ENCODE measurements around the gene MMS22L.

MMS22L gene, protein sequence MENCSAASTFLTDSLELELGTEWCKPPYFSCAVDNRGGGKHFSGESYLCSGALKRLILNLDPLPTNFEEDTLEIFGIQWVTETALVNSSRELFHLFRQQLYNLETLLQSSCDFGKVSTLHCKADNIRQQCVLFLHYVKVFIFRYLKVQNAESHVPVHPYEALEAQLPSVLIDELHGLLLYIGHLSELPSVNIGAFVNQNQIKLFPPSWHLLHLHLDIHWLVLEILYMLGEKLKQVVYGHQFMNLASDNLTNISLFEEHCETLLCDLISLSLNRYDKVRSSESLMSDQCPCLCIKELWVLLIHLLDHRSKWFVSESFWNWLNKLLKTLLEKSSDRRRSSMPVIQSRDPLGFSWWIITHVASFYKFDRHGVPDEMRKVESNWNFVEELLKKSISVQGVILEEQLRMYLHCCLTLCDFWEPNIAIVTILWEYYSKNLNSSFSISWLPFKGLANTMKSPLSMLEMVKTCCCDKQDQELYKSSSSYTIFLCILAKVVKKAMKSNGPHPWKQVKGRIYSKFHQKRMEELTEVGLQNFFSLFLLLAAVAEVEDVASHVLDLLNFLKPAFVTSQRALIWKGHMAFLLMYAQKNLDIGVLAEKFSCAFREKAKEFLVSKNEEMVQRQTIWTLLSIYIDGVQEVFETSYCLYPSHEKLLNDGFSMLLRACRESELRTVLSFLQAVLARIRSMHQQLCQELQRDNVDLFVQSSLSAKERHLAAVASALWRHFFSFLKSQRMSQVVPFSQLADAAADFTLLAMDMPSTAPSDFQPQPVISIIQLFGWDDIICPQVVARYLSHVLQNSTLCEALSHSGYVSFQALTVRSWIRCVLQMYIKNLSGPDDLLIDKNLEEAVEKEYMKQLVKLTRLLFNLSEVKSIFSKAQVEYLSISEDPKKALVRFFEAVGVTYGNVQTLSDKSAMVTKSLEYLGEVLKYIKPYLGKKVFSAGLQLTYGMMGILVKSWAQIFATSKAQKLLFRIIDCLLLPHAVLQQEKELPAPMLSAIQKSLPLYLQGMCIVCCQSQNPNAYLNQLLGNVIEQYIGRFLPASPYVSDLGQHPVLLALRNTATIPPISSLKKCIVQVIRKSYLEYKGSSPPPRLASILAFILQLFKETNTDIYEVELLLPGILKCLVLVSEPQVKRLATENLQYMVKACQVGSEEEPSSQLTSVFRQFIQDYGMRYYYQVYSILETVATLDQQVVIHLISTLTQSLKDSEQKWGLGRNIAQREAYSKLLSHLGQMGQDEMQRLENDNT

GRCh38 chr6:97282726-97283617 is at the start of gene MMS22L:
Gene MMS22L, minus strand, starts transcription at chr6:97283216. Its CDS starts 739 bp downstream, at chr6:97282477.
- peak; percentile 75 to 90 for DNase-seq (ENCODE audit: extremely low read depth in 1 of 2, low read depth in 1 of 2)

DNA sequence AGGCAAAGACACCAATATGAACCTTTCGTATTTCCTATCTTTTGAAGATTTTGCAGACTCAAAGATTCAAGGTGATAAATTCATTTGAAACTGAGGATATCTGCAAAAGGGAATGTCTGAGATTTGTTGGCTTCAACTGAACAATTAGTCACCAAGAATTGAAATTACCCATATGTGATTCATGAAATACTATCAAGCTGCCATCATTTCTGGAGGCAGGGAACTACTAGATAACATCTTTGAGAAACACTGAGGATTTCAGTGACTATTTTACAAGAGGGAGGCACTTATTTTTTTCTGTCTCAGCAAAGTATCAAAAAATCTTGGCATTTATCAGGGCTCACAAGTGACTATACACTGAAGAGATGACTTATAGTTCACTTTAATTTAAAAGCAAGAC is 39.8 kb upstream of the MMS22L start:
- no peak for DNase-seq (ENCODE audit: extremely low read depth in 1 of 2, low read depth in 1 of 2)

- no peak for DNase-seq (ENCODE audit: extremely low read depth in 1 of 2, low read depth in 1 of 2)
Measured at GRCh38 chr6:97322226-97322625, 39.2 kb upstream of the MMS22L start.

DNA sequence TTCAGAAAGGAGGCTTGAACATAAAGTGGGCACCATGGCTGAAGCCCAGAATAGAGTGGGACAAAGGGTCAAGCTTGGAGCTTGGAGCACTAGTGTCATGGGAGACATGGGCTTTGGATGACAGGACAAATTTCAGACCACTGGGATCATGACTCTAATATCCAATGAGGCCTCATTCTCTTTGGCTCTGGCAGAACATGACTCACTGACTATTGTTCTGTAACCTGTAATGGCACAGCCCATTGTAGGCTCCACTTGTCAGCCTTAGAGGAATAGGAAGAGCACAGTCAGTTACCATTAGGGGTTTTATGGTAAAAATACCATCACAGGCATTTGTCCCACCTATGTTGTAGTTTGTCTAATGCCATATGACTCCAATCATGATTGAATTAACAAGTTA is 34.0 kb upstream of the MMS22L start:
- DNase-seq (ENCODE audit: extremely low read depth in 1 of 2, low read depth in 1 of 2): no peak

- no peak for DNase-seq (ENCODE audit: extremely low read depth in 1 of 2, low read depth in 1 of 2)
Measured at GRCh38 chr6:97312241-97312640, 29.2 kb upstream of the MMS22L start.

DNA sequence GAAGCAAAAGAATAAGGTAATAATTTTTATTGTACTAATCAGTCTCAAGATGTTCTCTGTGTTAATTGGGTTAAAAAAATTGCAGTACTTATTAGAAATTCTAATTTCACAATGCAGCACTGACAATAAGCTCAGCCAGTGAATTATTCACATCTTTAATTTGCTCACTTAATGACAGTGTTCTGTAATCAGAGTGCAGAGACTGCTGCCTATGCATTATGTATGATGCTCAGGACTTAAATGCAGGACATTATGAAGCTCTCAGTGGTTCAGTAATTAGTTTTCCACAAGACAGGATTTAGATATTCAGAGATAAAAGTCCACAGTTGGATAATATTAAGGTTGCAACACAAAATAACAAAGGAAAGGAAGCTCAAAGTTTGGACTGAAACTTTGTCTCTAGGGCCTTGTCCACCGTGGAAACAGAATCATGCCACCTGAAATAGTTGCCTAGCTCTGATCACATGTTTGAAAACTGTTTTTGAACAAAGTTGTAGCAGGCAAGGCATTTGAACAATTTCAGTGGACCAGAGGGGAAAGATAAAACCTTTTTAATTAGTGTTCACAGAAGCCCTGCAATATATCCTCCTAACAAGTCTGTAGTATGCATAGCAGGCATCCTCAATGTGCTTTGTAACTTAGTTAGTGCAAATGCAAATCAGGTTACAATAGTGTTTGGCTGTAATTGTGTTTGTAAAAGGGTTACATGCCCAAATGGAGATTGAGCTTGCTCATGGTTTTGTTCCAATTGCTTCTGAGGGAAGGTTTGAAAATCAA is 23.7 kb upstream of the MMS22L start:
- DNase-seq (ENCODE audit: extremely low read depth in 1 of 2, low read depth in 1 of 2): no peak

GRCh38 chr6:97305414-97306066 is 22.5 kb upstream of the MMS22L start:
- no peak for DNase-seq (ENCODE audit: extremely low read depth in 1 of 2, low read depth in 1 of 2)

DNA sequence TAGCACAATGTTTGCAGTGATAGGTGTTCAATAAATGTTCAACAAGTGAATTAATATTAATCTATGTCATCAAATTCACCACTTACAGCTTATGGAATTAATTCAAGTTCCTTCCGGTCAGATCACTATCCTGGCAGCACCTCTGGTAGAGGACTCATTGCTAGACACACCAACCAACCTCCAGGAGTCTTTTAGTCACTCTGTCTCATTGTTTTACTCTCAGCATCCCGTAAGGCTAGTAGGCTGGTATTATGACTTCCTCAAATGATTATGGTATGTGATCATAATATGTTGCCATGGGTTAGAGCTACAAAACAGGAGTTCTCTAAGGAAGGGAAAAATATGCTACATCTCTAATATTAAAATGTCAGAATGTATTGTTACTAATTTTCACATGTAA is 21.7 kb upstream of the MMS22L start:
- DNase-seq (ENCODE audit: extremely low read depth in 1 of 2, low read depth in 1 of 2): no peak

DNA sequence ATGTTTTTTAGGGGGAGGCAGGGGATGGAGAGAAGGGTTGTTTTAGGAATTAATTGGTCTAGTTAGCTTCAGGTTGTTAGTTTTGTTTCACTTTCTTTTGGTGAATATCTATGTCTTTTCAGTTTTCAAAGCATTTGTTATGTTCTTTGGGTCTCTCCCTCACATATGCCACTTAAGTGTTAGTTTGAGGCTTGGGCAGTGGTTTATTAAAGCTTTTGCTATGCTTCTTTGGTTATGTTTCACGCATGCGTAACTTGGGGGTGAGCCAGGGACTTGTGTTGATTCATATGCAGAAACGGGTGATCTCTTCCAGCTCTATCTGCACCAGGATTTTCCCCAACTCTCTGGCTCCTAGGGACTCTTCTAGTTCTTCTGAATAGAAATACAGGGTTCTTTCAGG is 11.4 kb upstream of the MMS22L start:
- no peak for DNase-seq (ENCODE audit: extremely low read depth in 1 of 2, low read depth in 1 of 2)

DNA sequence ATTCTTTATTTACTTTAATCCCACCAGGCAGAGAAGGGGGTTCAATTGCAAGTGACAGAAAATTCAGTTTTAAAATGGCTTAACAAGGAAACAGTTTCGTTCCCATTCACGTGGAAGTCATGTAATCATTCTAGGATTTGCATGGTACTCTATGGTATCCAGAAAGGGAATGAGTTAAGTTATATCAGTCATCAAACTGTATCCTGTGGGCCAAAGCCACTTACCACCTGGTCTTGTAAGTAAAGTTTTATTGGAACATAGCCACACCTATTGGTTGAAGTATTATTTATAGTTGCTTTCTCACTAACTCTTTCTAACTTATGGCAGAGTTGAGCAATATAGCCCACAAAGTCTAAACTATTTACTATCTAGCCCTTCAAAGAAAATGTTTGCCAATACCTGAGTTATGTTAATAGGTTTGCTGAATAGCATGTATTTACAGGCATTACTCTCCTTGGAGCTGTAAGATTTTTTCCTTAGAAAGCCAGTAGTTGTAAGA is 10.2 kb upstream of the MMS22L start:
- no peak for DNase-seq (ENCODE audit: extremely low read depth in 1 of 2, low read depth in 1 of 2)

GRCh38 chr6:97292671-97293070 is 9.7 kb upstream of the MMS22L start:
- no peak for DNase-seq (ENCODE audit: extremely low read depth in 1 of 2, low read depth in 1 of 2)

DNA sequence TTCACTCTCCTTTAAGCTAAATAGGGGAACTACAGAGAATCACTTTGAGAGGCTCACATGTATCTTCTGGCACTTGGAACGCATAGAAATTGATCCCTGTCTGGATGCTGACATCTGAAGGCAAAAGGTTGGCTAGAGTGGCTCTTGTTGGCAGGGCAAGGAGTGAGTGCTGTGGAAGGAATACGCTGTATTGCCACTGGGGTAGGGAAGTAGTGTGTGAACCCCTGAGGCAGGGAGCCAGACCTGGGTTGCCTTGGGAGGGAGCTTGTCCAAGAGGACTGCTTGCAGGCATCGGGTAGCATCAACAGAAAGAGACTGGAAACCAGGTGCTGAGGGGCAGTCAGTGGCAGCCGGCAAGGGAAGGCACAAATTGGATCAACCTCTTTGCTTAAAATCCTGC is 8.9 kb upstream of the MMS22L start:
- no peak for DNase-seq (ENCODE audit: extremely low read depth in 1 of 2, low read depth in 1 of 2)

GRCh38 chr6:97289332-97289731 is 6.3 kb upstream of the MMS22L start:
- DNase-seq (ENCODE audit: extremely low read depth in 1 of 2, low read depth in 1 of 2): no peak

DNA sequence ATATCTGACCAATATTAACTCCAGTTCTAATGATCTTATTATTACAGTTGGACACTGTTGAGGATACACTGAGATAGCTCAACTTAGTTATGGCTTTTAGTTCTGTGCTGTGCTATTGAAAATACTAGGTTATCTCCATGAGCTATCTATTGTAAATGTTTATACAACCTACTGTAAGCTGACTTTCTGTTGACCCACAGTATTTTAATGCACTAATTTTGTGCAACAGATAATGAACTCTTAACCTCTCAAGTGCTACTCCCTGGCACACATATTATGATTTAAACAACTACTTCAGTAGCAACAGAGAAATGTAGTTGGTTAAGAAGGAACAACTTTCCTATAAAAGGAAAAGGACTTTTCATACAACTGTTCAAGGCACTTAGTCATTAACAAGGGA is 5.2 kb upstream of the MMS22L start:
- no peak for DNase-seq (ENCODE audit: extremely low read depth in 1 of 2, low read depth in 1 of 2)

GRCh38 chr6:97282238-97282725 is 734 bp downstream of the MMS22L start:
- DNase-seq (ENCODE audit: extremely low read depth in 1 of 2, low read depth in 1 of 2): no peak

GRCh38 chr6:97280766-97281165 is 2.2 kb downstream of the MMS22L start:
- no peak for DNase-seq (ENCODE audit: extremely low read depth in 1 of 2, low read depth in 1 of 2)

DNA sequence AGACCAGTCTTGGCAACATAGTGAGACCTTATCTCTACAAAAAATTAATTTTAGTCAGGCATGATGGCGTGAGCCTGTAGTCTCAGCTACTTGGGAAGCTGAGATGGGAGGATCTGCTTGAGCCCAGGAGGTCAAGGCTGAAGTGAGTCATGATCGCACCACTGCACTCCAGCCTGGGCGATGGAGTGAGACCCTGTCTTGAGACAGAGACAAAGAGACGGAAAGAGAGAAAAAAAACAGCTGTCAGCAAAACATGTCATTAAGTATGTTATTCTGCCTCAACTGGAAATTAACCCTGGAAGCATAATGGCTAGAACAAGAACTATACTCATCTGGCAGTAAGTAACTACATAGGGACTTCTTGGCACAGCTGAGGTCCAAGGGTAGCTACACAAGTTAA is 7.2 kb downstream of the MMS22L start:
- DNase-seq (ENCODE audit: extremely low read depth in 1 of 2, low read depth in 1 of 2): no peak

DNA sequence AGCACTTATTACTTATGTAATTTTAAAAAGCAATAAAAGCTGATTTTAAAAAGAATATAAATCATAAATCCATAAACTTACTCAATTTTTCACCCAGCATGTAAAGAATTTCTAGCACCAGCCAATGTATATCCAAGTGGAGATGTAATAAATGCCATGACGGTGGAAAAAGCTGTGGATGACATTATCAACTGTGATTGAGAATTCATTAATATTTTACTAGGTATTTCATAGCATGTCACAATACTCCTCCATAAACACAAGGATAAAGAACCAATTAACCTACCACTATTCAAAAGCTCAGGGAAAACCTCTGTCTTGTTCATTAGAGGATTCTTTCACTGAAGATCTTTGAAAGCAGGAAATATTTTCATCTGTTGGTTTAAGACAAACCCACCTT is 13.2 kb downstream of the MMS22L start:
- no peak for DNase-seq (ENCODE audit: extremely low read depth in 1 of 2, low read depth in 1 of 2)

GRCh38 chr6:97262676-97263075 is 20.3 kb downstream of the MMS22L start:
- DNase-seq (ENCODE audit: extremely low read depth in 1 of 2, low read depth in 1 of 2): no peak
